PC-9 (cell line): ENCODE measurements around the gene PCDH15.

ENCODE experiments used
- CTCF ChIP-seq: fragments of 200-600 bp; sonication (generic); conservative IDR thresholded peaks from 2 replicates; pipeline ENCODE4 v1.6.1; 2017; ENCODE audit warnings: mixed run types, antibody characterized with exemption, mild to moderate bottlenecking, moderate library complexity
- EZH2 ChIP-seq: fragments of 200-600 bp; sonication (generic); IDR thresholded peaks from 2 replicates; pipeline ENCODE4 v1.8.0; 2017; ENCODE audit warnings: antibody characterized with exemption, low read depth

- TF ChIP-seq CTCF: no peak
- TF ChIP-seq EZH2: no peak
Observed at GRCh38 chr10:54742416-54742815, 58.6 kb downstream of the PCDH15 start.
